OCI-LY7 (cell line): ENCODE data around the gene SUMF1. TPM values are rescaled to one million over a fixed set of nuclear protein-coding genes. Genes with fewer than 3 reads are reported as not detected.

Source experiments
- BruUV-seq: library from RNA; stranded (reverse); fragments of 400-500 nt; replicated peaks from 2 replicates; lab custom pipeline; 2021; lab: Mats Ljungman, UMichigan
- CTCF ChIA-PET: fragments of 300-600 bp; sonication (Branson Sonifier 250); formaldehyde crosslinking; loops from one replicate; lab custom pipeline; 2022; ENCODE audit warnings: antibody characterized with exemption; ENCODE audit not compliant: unreplicated experiment; lab: Charles Lee
- POLR2A ChIA-PET: fragments of 300-600 bp; sonication (Branson Sonifier 250); formaldehyde crosslinking; loops from one replicate; lab custom pipeline; 2022; ENCODE audit warnings: antibody characterized with exemption; lab: Charles Lee
- DNase-seq: peaks from one replicate; pipeline ENCODE4 v3.0.0-alpha.2; 2015; ENCODE audit warnings: low spot score
- H2AFZ ChIP-seq: fragments of 200-600 bp; sonication (generic), shearing (Covaris generic); 2 replicates; pipeline ENCODE4 v1.6.1; 2014; ENCODE audit warnings: mild to moderate bottlenecking, antibody characterized with exemption, low read length, moderate library complexity
- H3K27ac ChIP-seq: fragments of 200-600 bp; sonication (generic); 2 replicates; pipeline ENCODE4 v1.5.1; 2014; ENCODE audit warnings: mixed run types, low read depth, mild to moderate bottlenecking, moderate library complexity, low read length, inconsistent platforms; ENCODE audit not compliant: poor library complexity, severe bottlenecking
- H3K36me3 ChIP-seq: fragments of 200-600 bp; sonication (generic); 2 replicates; pipeline ENCODE4 v1.6.1; 2014; ENCODE audit warnings: mild to moderate bottlenecking, antibody characterized with exemption, low read length, moderate library complexity, mixed read lengths; ENCODE audit not compliant: insufficient read depth
- H3K4me1 ChIP-seq: fragments of 200-600 bp; sonication (generic); 2 replicates; pipeline ENCODE4 v1.5.1; 2014; ENCODE audit warnings: mild to moderate bottlenecking, low read length; ENCODE audit not compliant: insufficient read depth, poor library complexity, severe bottlenecking
- H3K4me2 ChIP-seq: fragments of 200-600 bp; sonication (generic); 2 replicates; pipeline ENCODE4 v1.6.1; 2014; ENCODE audit warnings: mild to moderate bottlenecking, low read length
- H3K4me3 ChIP-seq: fragments of 200-600 bp; sonication (generic); 2 replicates; pipeline ENCODE4 v1.5.1; 2014; ENCODE audit warnings: mild to moderate bottlenecking, low read depth, low read length; ENCODE audit not compliant: poor library complexity, severe bottlenecking
- H3K79me2 ChIP-seq: fragments of 200-600 bp; sonication (generic); 2 replicates; pipeline ENCODE4 v1.6.1; 2016; ENCODE audit warnings: low read depth, mild to moderate bottlenecking, low read length, moderate library complexity, mixed read lengths; ENCODE audit not compliant: insufficient read depth
- H3K9me2 ChIP-seq: fragments of 200-600 bp; sonication (generic); 2 replicates; pipeline ENCODE4 v1.6.1; 2016; ENCODE audit warnings: mild to moderate bottlenecking, low read length, mixed read lengths; ENCODE audit not compliant: insufficient read depth
- H3K9me3 ChIP-seq: fragments of 200-600 bp; sonication (generic); 2 replicates; pipeline ENCODE4 v1.6.1; 2014; ENCODE audit warnings: mild to moderate bottlenecking, mixed run types, low read length, mixed read lengths
- H4K20me1 ChIP-seq: fragments of 200-600 bp; sonication (generic); 2 replicates; pipeline ENCODE4 v1.6.1; 2014; ENCODE audit warnings: mild to moderate bottlenecking, antibody characterized with exemption, low read length, moderate library complexity, mixed read lengths; ENCODE audit not compliant: insufficient read depth
- CTCF ChIP-seq: fragments of 200-600 bp; sonication (generic); conservative IDR thresholded peaks from 2 replicates; pipeline ENCODE4 v1.5.1; 2014; ENCODE audit warnings: mild to moderate bottlenecking, antibody characterized with exemption, low read length, moderate library complexity, mixed read lengths
- EZH2phosphoT487 ChIP-seq: fragments of 200-600 bp; sonication (generic); IDR thresholded peaks from 2 replicates; pipeline ENCODE4 v1.6.1; 2018; ENCODE audit warnings: low read depth, borderline replicate concordance, mild to moderate bottlenecking, mixed run types, antibody characterized with exemption, low read length, moderate library complexity, mixed read lengths
- intact Hi-C: fragments of 100-400 bp; cut with micrococcal nuclease; formaldehyde crosslinking; loops from one replicate; pipeline ENCODE4 v1.10.0; 2022; ENCODE audit not compliant: unreplicated experiment
- total RNA-seq, 2 experiments: library from RNA; depleted of rRNA in 1 of 2; stranded (reverse); fragments of >200 nt in 1 of 2; shearing (Covaris generic) in 1 of 2; gene quantifications; 2 replicates each; pipeline ENCODE4 v1.2.3, GENCODE V29; 2014 to 2022

Gene SUMF1
- total RNA-seq, 2 experiments from 2014 or later = 9.1 to 11.9 TPM

DNA sequence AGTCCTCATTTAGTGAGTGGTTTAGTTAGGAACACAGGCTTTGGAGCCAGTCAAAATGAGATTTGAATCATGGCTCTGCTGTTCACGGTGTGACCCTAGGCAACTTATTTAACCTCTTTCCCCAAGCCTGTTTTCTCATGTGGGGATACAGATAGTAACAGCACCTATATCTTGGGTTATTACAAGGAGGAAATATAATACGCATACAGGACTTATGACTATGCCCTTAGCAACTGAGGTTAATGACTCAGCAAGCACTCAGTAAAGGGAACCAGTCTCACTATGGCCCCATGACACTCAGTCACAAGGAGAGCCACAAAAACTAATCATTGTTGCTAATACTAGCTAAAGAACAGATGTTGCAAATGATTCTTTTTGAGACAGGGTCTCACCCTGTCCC is 45.9 kb downstream of the SUMF1 start:
- Histone ChIP-seq H3K36me3 (no peaks in the 10 kb centered on the region), H4K20me1 (no peaks in the 10 kb centered on the region), H3K4me3 (no peak overlapping the region), H3K4me2 (no peak overlapping the region), H3K79me2 (no peaks in the 10 kb centered on the region), H3K27ac (no peak overlapping the region), H3K9me3 (no peaks in the 10 kb centered on the region), H2AFZ (no peak overlapping the region), H3K4me1 (no peaks in the 10 kb centered on the region), H3K9me2 (no peaks in the 10 kb centered on the region)
- TF ChIP-seq EZH2phosphoT487 = no peak
- TF ChIP-seq CTCF = no peak
- POLR2A ChIA-PET = interaction anchor here (1.2 kb wide), 1 partner anchor 74 kb away, joined by 3 read pairs; no protein-coding TSS in a partner anchor
- DNase-seq = no peak
- no TSS peak for BruUV-seq
- intact Hi-C loops = no loop called here
- CTCF ChIA-PET = no interaction called here

- Histone ChIP-seq H4K20me1 (no peaks in the 10 kb centered on the region), H3K9me2 (no peaks in the 10 kb centered on the region), H2AFZ (no peak overlapping the region), H3K27ac (no peak overlapping the region), H3K4me2 (no peak overlapping the region), H3K4me3 (no peak overlapping the region), H3K4me1 (no peaks in the 10 kb centered on the region), H3K36me3 (no peaks in the 10 kb centered on the region), H3K9me3 (no peaks in the 10 kb centered on the region), H3K79me2 (no peaks in the 10 kb centered on the region)
- intact Hi-C loops = no loop called here
- ChIA-PET CTCF (no interaction called here), POLR2A (no interaction called here)
- no peak for TF ChIP-seq CTCF
- TF ChIP-seq EZH2phosphoT487 = no peak
- BruUV-seq = no TSS peak
- no peak for DNase-seq
Measured at GRCh38 chr3:4419920-4420319, 47.1 kb downstream of the SUMF1 start.

DNA sequence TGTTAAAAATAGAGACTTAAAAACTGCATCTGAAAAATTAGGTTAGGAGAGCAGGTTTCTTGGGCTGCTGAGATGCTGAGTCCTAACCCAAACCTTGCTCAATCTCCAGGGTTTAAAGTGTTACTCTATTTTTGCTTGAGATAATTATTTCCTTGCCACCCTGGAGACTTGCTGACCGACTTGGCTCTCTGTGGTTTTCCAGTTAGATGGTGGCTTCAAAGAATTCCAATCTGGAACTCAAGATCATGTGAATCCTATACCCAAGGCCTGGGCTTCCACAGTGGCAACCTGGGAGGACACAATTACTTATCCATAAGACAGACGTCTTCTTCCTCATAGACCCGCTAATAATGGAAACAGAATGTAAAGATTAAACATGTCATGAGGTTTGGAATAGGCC is 47.7 kb downstream of the SUMF1 start:
- CTCF ChIA-PET = no interaction called here
- intact Hi-C loops = no loop called here
- POLR2A ChIA-PET = no interaction called here
- Histone ChIP-seq H3K36me3 (no peaks in the 10 kb centered on the region), H3K9me2 (no peaks in the 10 kb centered on the region), H3K27ac (no peak overlapping the region), H3K4me3 (no peak overlapping the region), H3K4me2 (no peak overlapping the region), H2AFZ (no peak overlapping the region), H3K9me3 (no peaks in the 10 kb centered on the region), H4K20me1 (no peaks in the 10 kb centered on the region), H3K79me2 (no peaks in the 10 kb centered on the region), H3K4me1 (no peaks in the 10 kb centered on the region)
- TF ChIP-seq CTCF (no peak), EZH2phosphoT487 (no peak)
- BruUV-seq = no TSS peak
- DNase-seq = no peak
